ENCODE measurements around the gene TXNIP.

The TXNIP gene

GRCh38 chr1:146010126-146010738 lies 13.9 kb upstream of the TXNIP start:
- DNase-seq: no peak

- no peak for DNase-seq
These were observed 11.2 kb upstream of the TXNIP start for GRCh38 chr1:146007489-146008133.

GRCh38 chr1:146001709-146002108 lies 5.3 kb upstream of the TXNIP start:
- no peak for DNase-seq

DNA sequence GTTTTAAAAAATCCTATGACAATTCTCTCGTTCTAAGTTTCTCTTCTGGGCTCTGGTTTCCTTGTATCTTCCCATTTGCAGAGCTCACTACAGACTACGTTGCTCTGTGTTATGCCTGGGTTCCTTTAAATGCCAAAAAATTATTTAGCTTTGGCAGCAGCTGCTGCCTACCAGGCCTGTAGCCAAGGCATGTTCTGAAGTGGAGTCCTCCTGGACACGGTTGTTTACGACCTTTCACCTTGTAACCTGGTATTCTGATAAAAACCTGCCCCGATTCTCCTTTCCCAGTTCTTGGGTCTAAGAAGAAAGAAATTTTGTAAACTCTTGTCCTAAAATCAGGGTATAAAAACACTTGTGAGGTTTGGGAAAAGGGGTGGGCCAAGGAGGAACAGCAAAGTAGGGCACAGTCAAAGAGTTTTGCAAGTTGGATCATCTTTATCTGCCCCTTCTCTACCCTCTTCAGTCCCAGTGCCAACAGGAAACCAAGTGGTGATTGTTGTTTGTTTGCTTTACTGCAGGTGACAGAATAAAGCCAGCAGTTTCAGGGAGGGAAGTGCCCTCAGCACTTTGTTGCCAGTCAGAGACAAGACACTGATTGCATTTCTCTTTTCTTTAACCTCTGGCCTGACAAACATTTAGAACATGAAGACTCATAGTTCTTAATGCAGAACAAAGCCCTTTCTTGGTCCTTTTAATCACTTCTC lies 3.1 kb upstream of the TXNIP start:
- peak; percentile 86 for DNase-seq

GRCh38 chr1:145997718-145998023 lies 1.3 kb upstream of the TXNIP start:
- no peak for DNase-seq

GRCh38 chr1:145997016-145997717 lies 788 bp upstream of the TXNIP start:
- DNase-seq: no peak

- no peak for DNase-seq
These were observed 381 bp downstream of the TXNIP start for GRCh38 chr1:145995964-145996432.

DNA sequence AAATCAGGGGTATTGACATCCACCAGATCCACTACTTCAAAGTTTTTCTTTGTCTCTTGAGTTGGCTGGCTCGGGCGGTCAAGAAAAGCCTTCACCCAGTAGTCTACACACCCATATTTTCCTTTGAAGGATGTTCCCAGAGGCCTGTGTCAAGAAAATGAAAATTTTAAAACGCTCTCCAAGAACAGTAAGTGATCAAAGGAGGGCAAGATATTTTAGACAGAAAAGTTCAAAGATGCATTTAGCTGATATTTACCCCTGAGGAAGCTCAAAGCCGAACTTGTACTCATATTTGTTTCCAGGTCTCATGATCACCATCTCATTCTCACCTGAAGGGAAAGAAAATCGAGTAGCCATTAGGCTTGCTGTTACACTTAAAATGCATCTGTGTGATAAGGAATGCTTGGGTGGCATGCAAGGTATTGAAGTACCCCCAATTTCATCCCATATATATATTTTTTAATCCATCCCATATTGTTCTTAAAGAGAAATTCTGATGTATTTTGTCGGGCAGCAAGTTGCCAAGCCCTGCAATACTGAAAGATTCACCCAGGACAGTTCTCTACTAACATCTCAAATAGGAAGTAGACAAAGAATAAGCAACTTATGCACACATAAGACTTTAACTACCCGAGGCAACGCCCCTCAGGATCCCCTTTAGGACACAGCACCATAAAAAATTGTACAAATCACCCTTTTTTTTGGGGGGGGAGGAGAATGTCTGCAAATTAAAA lies 1.1 kb downstream of the TXNIP start:
- DNase-seq: no peak

GRCh38 chr1:145994391-145995120 lies 1.8 kb downstream of the TXNIP start:
- no peak for DNase-seq

DNA sequence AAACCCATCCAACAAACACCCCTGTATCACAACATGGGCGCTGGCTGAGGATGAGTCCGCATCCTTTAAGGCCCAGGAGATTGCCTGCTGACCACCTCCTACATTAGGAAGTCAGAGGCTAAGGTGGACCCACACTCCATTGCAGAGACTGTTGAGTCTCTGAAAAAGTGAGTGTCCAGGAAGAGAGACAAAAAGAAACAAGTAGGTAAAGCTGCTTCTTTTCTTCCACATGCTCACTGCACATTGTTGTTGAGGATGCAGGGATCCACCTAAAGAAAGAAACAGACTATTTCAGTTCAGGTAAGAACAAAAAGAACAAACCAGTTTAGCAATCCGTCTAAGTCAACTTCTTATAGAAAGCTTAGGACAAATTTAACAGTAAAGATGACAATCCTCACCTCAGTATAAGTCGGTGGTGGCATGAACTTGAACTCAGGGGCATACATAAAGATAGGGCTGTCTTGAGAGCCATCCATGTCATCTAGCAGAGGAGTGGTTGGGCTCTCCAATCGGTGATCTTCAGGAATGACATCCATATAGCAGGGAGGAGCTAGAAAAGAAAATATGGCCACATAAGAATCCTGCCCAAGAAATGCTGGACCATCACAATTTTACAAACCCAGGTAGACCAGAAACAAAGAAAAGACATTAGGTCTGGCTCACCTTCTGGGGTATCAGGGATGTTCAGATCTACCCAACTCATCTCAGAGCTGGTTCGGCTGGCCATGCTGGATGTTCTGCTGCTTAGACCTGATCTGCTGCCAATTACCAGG lies 2.6 kb downstream of the TXNIP start:
- DNase-seq: no peak

GRCh38 chr1:145992958-145993617 lies 3.3 kb downstream of the TXNIP start:
- no peak for DNase-seq

DNA sequence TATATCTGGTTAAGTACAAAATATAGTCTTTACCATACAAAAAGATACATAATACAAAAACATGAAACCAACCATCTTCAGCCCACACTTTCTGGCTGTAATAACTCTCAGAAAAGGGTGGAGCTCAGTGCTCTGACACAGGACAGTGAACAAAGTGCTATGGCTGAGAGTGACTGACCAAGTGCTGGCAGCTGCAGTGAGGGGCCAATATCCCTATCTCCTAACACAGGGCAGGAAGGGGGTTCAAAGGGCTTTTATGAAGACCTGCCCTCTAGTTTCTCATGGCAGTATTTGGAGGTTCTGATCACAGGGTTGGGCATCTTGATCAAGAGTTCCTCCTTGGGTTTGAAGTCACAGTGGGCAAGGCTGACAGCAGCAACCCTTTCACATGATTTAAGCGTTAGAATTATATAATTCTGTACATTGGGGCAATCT lies 3.9 kb downstream of the TXNIP start:
- DNase-seq: no peak

GRCh38 chr1:145991735-145992412 lies 4.5 kb downstream of the TXNIP start:
- no peak for DNase-seq

DNA sequence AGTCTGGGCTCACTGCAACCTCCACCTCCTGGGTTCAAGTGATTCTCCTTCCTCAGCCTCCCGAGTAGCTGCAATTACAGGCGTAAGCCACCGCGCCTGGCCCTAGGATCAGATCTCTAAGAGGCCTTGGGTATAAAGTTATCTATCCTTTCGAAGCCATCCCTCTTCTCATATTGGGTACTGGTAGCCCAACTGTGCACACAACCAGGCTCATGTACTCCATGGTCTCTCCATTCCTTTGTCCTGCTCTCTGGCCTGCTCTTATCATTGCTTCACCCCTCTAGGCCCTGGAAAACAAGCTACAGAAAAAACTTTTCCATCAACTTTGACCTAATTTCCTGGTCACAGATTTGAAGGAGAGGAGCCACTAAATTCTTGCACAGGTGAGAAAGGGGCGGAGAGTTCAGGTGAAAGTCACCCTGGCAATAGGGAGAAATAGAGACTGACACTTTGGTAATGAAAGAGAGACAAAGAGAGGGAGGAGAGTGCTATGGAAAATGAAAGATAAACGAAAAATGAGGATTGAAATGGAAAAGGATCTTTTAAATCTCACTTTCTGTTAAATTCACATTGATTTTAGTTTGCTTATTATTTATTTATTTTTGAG lies 6.0 kb downstream of the TXNIP start:
- no peak for DNase-seq

- no peak for DNase-seq
These were observed 7.6 kb downstream of the TXNIP start for GRCh38 chr1:145988773-145989172.

GRCh38 chr1:145987926-145988325 lies 8.5 kb downstream of the TXNIP start:
- no peak for DNase-seq

DNA sequence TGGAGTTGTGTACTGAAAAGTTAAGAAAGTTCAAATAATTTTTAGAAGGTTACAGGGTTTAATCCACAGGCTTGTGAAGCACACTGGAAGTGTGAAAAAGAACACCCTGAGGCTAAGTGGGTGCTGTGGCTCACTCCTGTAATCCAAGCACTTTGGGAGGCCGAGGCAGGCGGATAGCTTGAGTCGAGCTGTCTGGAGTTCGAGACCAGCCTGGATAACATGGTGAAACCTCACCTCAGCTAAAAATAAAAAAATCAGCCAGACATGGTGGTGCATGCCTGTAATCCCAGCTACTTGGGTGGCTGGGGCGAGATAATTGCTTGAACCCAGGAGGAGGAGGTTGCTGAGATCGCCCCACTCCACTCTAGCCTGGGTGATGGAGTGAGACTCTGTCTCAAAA lies 9.8 kb downstream of the TXNIP start:
- no peak for DNase-seq

- DNase-seq: peak; percentile 93
These were observed 10.6 kb downstream of the TXNIP start for GRCh38 chr1:145985502-145986439.

GRCh38 chr1:145985129-145985501 lies 11.3 kb downstream of the TXNIP start:
- no peak for DNase-seq
